HepG2 (cell line): Measurements from ENCODE around the gene OR4N2. TPM values are rescaled to one million over a fixed set of nuclear protein-coding genes. Genes with fewer than 3 reads are reported as not detected.

Experiments
- ATAC-seq: fragments of 200-7000 bp; cut with Tn5 transposase; 3 replicates; pipeline ENCODE4 v1.9.1; 2020; ENCODE audit warnings: mild to moderate bottlenecking, moderate library complexity
- BruUV-seq: library from RNA; stranded (reverse); fragments of 400-500 nt; replicated peaks from 2 replicates; lab custom pipeline; 2021; lab: Mats Ljungman, UMichigan
- CTCF ChIA-PET: fragments of 300-600 bp; formaldehyde crosslinking; extraction: SDS; loops from one replicate; lab custom pipeline; 2021; ENCODE audit warnings: low total read pairs, inconsistent platforms, low intra/inter-chr PET ratio; lab: Yijun Ruan, JAX
- POLR2A ChIA-PET: fragments of 350-600 bp; sonication (Branson Sonifier 250); formaldehyde crosslinking; loops from one replicate; lab custom pipeline; 2020; ENCODE audit warnings: antibody characterized with exemption, inconsistent platforms; lab: Yijun Ruan, JAX
- DNase-seq: peaks from one replicate; pipeline ENCODE4 v3.0.0-alpha.2; 2015; ENCODE audit warnings: low spot score
- FAIRE-seq: peaks from 3 replicates; lab custom pipeline; 2011; peaks lifted over from hg19 to GRCh38; lab: Jason Lieb, UNC
- H2AFZ ChIP-seq: one replicate; pipeline ENCODE4 v1.6.1; 2011; ENCODE audit warnings: low read length, inconsistent platforms
- H3K27ac ChIP-seq: fragments of 300-600 bp; 3 replicates; pipeline ENCODE4 v1.8.0; 2011; ENCODE audit warnings: mixed run types, mild to moderate bottlenecking, mixed read lengths, low read length, inconsistent platforms; ENCODE audit not compliant: insufficient read depth; ENCODE audit errors: extremely low read length
- H3K27me3 ChIP-seq, 2 experiments: fragments of 200-600 bp in 1 of 2; 2 replicates in 1 of 2; 3 replicates in 1 of 2; pipeline versions ENCODE4 v1.6.0 to v1.8.0; 2011; ENCODE audit warnings: low read length in 2 of 2, mild to moderate bottlenecking in 2 of 2, moderate library complexity in 2 of 2, inconsistent platforms in 1 of 2; ENCODE audit not compliant: insufficient read depth in 2 of 2, control insufficient read depth in 1 of 2
- H3K36me3 ChIP-seq, 2 experiments: fragments of 200-600 bp in 1 of 2; replicated peaks in 1 of 2; 2 replicates in 1 of 2; 3 replicates in 1 of 2; pipeline versions ENCODE4 v1.5.1 to v1.8.0; 2011; ENCODE audit warnings: low read length in 2 of 2, inconsistent platforms in 1 of 2; ENCODE audit not compliant: insufficient read depth in 2 of 2, control insufficient read depth in 1 of 2
- H3K4me1 ChIP-seq: 2 replicates; pipeline ENCODE4 v1.5.1; 2012; ENCODE audit warnings: low read length, inconsistent platforms; ENCODE audit not compliant: insufficient read depth
- H3K4me2 ChIP-seq: 2 replicates; pipeline ENCODE4 v1.6.0; 2011; ENCODE audit warnings: low read depth, low read length, inconsistent platforms
- H3K4me3 ChIP-seq, 3 experiments: fragments of 200-600 bp in 1 of 3; sonication (generic), shearing (Covaris generic) in 1 of 3; replicated peaks in 1 of 3; 2 replicates each; pipeline ENCODE4 v1.5.1; 2011 to 2016; ENCODE audit warnings: low read length in 3 of 3, inconsistent platforms in 2 of 3, low read depth in 2 of 3, mild to moderate bottlenecking in 2 of 3, control low read depth in 1 of 3, mixed read lengths in 1 of 3; ENCODE audit not compliant: insufficient read depth in 1 of 3
- H3K79me2 ChIP-seq: one replicate; pipeline ENCODE4 v1.6.1; 2011; ENCODE audit warnings: low read length, inconsistent platforms; ENCODE audit not compliant: insufficient read depth
- H3K9ac ChIP-seq: 2 replicates; pipeline ENCODE4 v1.6.0; 2011; ENCODE audit warnings: mild to moderate bottlenecking, low read depth, low read length, inconsistent platforms; ENCODE audit not compliant: insufficient read depth
- H3K9me3 ChIP-seq: 2 replicates; pipeline ENCODE4 v1.5.1; 2012; ENCODE audit warnings: mild to moderate bottlenecking, low read length
- H4K20me1 ChIP-seq: 2 replicates; pipeline ENCODE4 v1.6.0; 2011; ENCODE audit warnings: inconsistent platforms, mild to moderate bottlenecking, low read length, moderate library complexity; ENCODE audit not compliant: insufficient read depth
- CCDC6 ChIP-seq: sonication (generic); formaldehyde crosslinking; IDR thresholded peaks from 2 replicates; pipeline ENCODE4 v1.8.1; 2022; ENCODE audit warnings: mild to moderate bottlenecking, missing genetic modification reagents, moderate library complexity
- IRF9 ChIP-seq: sonication (generic); formaldehyde crosslinking; IDR thresholded peaks from 2 replicates; pipeline ENCODE4 v1.8.0; 2022; ENCODE audit warnings: missing genetic modification reagents, mild to moderate bottlenecking, borderline replicate concordance
- MAZ ChIP-seq, 2 experiments: sonication (generic) in 1 of 2; formaldehyde crosslinking in 1 of 2; IDR thresholded peaks; 2 replicates each; pipeline versions ENCODE4 v1.5.0 to v1.6.1; 2012 to 2020; ENCODE audit warnings: low read depth in 2 of 2, mild to moderate bottlenecking in 2 of 2, borderline replicate concordance in 1 of 2, improper control_type of control experiment in 1 of 2, low read length in 1 of 2, missing genetic modification reagents in 1 of 2, moderate library complexity in 1 of 2
- POLR2AphosphoS5 ChIP-seq: IDR thresholded peaks from 2 replicates; pipeline ENCODE4 v1.6.1; 2012; ENCODE audit warnings: low read depth, low read length
- SNAPC2 ChIP-seq: sonication (generic); formaldehyde crosslinking; IDR thresholded peaks from 2 replicates; pipeline ENCODE4 v1.8.1; 2022; ENCODE audit warnings: mild to moderate bottlenecking, missing genetic modification reagents
- TBP ChIP-seq: sonication (generic); formaldehyde crosslinking; IDR thresholded peaks from 2 replicates; pipeline ENCODE4 v1.5.0; 2020; ENCODE audit warnings: missing genetic modification reagents
- ZMYM2 ChIP-seq: sonication (generic); formaldehyde crosslinking; IDR thresholded peaks from 2 replicates; pipeline ENCODE4 v1.8.0; 2022; ENCODE audit warnings: mild to moderate bottlenecking, missing genetic modification reagents
- ZNF441 ChIP-seq: sonication (generic); formaldehyde crosslinking; IDR thresholded peaks from 2 replicates; pipeline ENCODE4 v1.7.0; 2021; ENCODE audit warnings: missing genetic modification reagents, borderline replicate concordance
- ZNF816 ChIP-seq: sonication (generic); formaldehyde crosslinking; IDR thresholded peaks from 2 replicates; pipeline ENCODE4 v1.8.0; 2022; ENCODE audit warnings: missing genetic modification reagents, mild to moderate bottlenecking, borderline replicate concordance
- ZXDC ChIP-seq: sonication (generic); formaldehyde crosslinking; IDR thresholded peaks from 2 replicates; pipeline ENCODE4 v1.5.0; 2020; ENCODE audit warnings: mild to moderate bottlenecking, missing genetic modification reagents
- WGBS: methylation state at CpG from one replicate; pipeline ENCODE4 v1.1.6; 2017; ENCODE audit warnings: low lambda C conversion rate; 5-methylcytosine and 5-hydroxymethylcytosine counted together
- in situ Hi-C: cut with HindIII; loops from 2 replicates; pipeline ENCODE4 v1.10.0; 2017; ENCODE audit warnings: low pct_unique_long_range_greater_than_20kb; ENCODE audit not compliant: extremely low pct_ligation_motif_present
- intact Hi-C: fragments of 100-400 bp; cut with micrococcal nuclease; formaldehyde crosslinking; loops from one replicate; pipeline ENCODE4 v1.10.0; 2022; ENCODE audit not compliant: unreplicated experiment
- polyA plus RNA-seq, 8 experiments: library from polyadenylated mRNA; depleted of rRNA in 3 of 8; stranded (reverse) in 7 of 8; unstranded in 1 of 8; fragments of >200 nt; fragmentation: Illumina TruSeq in 4 of 8; extraction: Trizol in 4 of 8; gene quantifications; 2 replicates each; pipeline versions ENCODE4 v1.2.1 to v1.2.3, GENCODE V29; 2011 to 2016; ENCODE audit warnings: low read depth in 4 of 8, missing spikeins in 1 of 8, mixed read lengths in 1 of 8; ENCODE audit not compliant: insufficient read depth in 1 of 8
- total RNA-seq, 5 experiments: library from RNA; depleted of rRNA; stranded (reverse); fragments of >200 nt; fragmentation: Illumina TruSeq; extraction: Trizol; gene quantifications; 2 replicates each; pipeline ENCODE4 v1.2.3, GENCODE V29; 2016; ENCODE audit warnings: low read depth in 1 of 5
- TF ChIP-seq, protein P1 (sequence below): sonication (generic); formaldehyde crosslinking; IDR thresholded peaks from 2 replicates; pipeline ENCODE4 v1.4.0; 2020; ENCODE audit warnings: missing genetic modification reagents

OR4N2 gene
- total and polyA plus RNA-seq, 2 of the 13 experiments (the other 11 are each of a cell fraction or from before 2014, with no cell fraction given), result not detected

DNA sequence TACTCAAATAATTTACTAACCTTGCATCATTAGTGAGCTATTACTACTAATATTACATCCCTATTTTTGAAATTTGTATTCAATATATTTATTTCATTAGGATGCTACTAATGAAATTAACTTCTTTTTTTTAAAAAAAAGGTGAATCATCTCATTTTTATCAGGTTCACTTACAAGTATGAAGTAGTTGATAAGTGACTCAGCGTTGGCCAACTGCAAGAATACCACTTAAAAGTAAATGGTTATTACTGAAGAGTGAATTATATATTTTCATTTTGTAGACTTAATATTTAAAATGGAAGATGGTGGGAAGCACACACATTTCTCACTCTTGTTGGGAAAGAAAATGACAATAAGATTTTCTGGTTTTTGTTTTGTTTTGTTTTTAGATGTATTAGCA is 19.6 kb downstream of the OR4N2 start:
- BruUV-seq, result no TSS peak
- no peak overlapping the region for H3K4me3 ChIP-seq
- DNase-seq, result no peak
- no peak for ATAC-seq
- no peak overlapping the region for H3K4me2 ChIP-seq
- FAIRE-seq, result no peak
- no peaks in the 10 kb centered on the region for H4K20me1 ChIP-seq
- no peaks in the 10 kb centered on the region for H3K9me3 ChIP-seq
- H2AFZ ChIP-seq, result no peak overlapping the region
- no peaks in the 10 kb centered on the region for H3K79me2 ChIP-seq
- no peaks in the 10 kb centered on the region for H3K27me3 ChIP-seq
- no peaks in the 10 kb centered on the region for H3K36me3 ChIP-seq
- ChIA-PET POLR2A (no interaction called here), CTCF (no interaction called here)
- no peak overlapping the region for H3K9ac ChIP-seq
- no peak overlapping the region for H3K27ac ChIP-seq
- intact Hi-C loops, result no loop called here
- 2% methylated on average over 1 of the region's 1 CpG for WGBS
- in situ Hi-C loops, result no loop called here
- H3K4me1 ChIP-seq, result no peaks in the 10 kb centered on the region
- TF ChIP-seq POLR2AphosphoS5 (no peak), SNAPC2 (CRISPR knock-in tag) (no peak), MAZ (IDR thresholded peaks at IDR 0.05; ENCODE audit: borderline replicate concordance, low read depth, low read length) (no peak), MAZ (CRISPR knock-in tag; IDR thresholded peaks at IDR 0.05; ENCODE audit: low read depth) (no peak), CCDC6 (CRISPR knock-in tag) (no peak), ZNF441 (no peak), ZNF816 (CRISPR knock-in tag) (no peak), ZMYM2 (no peak), IRF9 (CRISPR knock-in tag) (no peak), TBP (no peak), ZXDC (CRISPR knock-in tag) (no peak)
- TF ChIP-seq, protein P1, sequence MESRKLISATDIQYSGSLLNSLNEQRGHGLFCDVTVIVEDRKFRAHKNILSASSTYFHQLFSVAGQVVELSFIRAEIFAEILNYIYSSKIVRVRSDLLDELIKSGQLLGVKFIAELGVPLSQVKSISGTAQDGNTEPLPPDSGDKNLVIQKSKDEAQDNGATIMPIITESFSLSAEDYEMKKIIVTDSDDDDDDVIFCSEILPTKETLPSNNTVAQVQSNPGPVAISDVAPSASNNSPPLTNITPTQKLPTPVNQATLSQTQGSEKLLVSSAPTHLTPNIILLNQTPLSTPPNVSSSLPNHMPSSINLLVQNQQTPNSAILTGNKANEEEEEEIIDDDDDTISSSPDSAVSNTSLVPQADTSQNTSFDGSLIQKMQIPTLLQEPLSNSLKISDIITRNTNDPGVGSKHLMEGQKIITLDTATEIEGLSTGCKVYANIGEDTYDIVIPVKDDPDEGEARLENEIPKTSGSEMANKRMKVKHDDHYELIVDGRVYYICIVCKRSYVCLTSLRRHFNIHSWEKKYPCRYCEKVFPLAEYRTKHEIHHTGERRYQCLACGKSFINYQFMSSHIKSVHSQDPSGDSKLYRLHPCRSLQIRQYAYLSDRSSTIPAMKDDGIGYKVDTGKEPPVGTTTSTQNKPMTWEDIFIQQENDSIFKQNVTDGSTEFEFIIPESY (CRISPR knock-in tag), result no peak
